ENCODE results near the gene NRIP1. TPM values are rescaled to one million over a fixed set of nuclear protein-coding genes. Genes with fewer than 3 reads are reported as not detected.

Gene NRIP1
- total RNA-seq, 4 donors from 2014 or later = 16.1 to 81.9 (median 36.4) TPM

DNA sequence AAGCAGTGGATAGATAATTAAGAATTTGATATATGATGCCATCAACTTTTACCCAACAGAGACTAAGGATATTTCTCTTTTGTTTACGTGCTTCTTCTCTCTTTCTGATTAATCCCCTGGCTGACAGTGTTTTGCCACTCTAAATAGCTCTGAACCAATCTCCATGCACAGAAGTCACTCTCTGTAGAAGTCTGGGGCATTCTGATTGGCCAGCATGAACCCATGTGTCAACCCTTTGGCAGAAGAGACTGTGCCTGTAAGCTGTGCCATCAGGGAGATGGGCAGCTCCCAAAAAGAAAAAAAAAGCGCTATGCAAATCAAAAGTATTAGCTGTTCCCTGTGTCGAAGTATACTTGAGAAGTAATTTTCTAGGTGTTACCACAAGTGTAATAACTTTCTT is 34.1 kb upstream of the NRIP1 start:
- Histone ChIP-seq H3K27ac (no peak overlapping the region), H3K9me3 (no peaks in the 10 kb centered on the region), H3K36me3 (no peaks in the 10 kb centered on the region), H3K4me1 (no peaks in the 10 kb centered on the region), H3K4me3 (no peak overlapping the region), H3K27me3 (no peaks in the 10 kb centered on the region)
- TF ChIP-seq, protein P1, sequence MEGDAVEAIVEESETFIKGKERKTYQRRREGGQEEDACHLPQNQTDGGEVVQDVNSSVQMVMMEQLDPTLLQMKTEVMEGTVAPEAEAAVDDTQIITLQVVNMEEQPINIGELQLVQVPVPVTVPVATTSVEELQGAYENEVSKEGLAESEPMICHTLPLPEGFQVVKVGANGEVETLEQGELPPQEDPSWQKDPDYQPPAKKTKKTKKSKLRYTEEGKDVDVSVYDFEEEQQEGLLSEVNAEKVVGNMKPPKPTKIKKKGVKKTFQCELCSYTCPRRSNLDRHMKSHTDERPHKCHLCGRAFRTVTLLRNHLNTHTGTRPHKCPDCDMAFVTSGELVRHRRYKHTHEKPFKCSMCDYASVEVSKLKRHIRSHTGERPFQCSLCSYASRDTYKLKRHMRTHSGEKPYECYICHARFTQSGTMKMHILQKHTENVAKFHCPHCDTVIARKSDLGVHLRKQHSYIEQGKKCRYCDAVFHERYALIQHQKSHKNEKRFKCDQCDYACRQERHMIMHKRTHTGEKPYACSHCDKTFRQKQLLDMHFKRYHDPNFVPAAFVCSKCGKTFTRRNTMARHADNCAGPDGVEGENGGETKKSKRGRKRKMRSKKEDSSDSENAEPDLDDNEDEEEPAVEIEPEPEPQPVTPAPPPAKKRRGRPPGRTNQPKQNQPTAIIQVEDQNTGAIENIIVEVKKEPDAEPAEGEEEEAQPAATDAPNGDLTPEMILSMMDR (IDR thresholded peaks at IDR 0.05) = no peak
- TF ChIP-seq POLR2A (IDR thresholded peaks at IDR 0.05) = no peak
- DNase-seq = no peak
- intact Hi-C loops (cut with DNase I; ENCODE audit: low total_unique reads) = no loop called here

DNA sequence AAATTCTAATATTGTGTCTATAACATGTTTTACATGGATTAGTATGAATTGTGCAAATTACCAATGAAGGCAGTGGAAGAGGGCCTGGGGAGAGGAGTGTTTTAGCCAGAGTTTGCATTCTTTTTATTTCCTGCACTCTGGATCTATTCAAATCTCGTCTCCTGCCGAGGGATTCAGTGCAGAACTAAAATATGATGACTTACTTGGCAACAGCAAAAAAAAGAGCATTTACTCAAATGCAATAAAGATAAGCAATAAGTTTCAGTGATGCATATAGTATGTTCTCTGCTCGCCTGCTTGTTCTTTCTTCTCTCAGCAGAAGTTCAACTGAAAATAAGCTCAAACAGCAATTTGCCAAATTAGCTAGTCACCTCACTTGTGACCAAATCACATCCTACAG is 33.4 kb upstream of the NRIP1 start:
- no peak for TF ChIP-seq POLR2A (IDR thresholded peaks at IDR 0.05)
- TF ChIP-seq, protein P1 (IDR thresholded peaks at IDR 0.05) = no peak
- no peak for DNase-seq
- no peaks in the 10 kb centered on the region for H3K4me1 ChIP-seq

DNA sequence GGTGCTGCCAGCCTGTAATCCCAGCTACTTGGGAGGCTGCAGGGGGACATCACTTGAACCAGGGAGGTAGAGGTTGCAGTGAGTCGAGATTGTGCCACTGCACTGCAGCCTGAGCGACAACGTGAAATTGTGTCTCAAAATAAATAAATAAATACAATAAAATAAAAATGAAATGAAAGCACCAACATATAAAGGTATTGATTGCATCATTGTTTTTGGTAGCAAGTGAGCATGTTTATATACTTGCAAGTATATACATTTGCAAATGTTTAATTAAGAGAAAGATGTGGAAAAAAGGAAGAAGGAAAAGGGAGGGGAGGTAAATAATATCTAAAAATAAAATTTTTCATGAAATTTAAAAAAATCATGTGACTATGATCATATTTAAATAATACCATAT is 32.8 kb upstream of the NRIP1 start:
- Histone ChIP-seq H3K27ac (no peak overlapping the region), H3K4me3 (no peak overlapping the region), H3K9me3 (no peaks in the 10 kb centered on the region), H3K4me1 (no peaks in the 10 kb centered on the region), H3K27me3 (no peaks in the 10 kb centered on the region), H3K36me3 (no peaks in the 10 kb centered on the region)
- intact Hi-C loops (cut with DNase I; ENCODE audit: low total_unique reads) = no loop called here
- DNase-seq = no peak
- no peak for TF ChIP-seq POLR2A (IDR thresholded peaks at IDR 0.05)
- TF ChIP-seq, protein P1 (IDR thresholded peaks at IDR 0.05) = no peak

More for the DNA sequence above, 33.4 kb upstream of the NRIP1 start:
- Histone ChIP-seq H3K4me3 (no peak overlapping the region), H3K27ac (no peak overlapping the region), H3K36me3 (no peaks in the 10 kb centered on the region), H3K27me3 (no peaks in the 10 kb centered on the region), H3K9me3 (no peaks in the 10 kb centered on the region)
- intact Hi-C loops (cut with DNase I; ENCODE audit: low total_unique reads) = no loop called here

DNA sequence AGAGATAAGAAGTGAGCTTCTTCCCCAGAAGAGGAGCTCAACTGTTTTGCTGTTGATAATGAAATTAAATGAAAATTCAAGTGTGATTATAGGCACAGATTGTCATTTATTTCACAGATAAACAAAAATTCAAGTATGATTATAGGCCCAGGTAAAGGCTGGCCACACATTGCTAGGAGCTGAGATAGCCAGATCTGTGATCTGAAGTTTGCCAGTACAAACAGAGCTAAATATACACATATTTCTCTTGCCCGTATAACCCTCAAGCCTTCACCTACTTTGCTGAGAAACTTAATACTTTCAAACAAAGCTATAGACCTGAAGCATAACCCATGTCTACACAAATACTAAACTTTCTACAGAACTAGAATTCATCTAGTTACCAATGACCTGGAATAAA is 31.3 kb upstream of the NRIP1 start:
- DNase-seq = no peak
- TF ChIP-seq, protein P1 (IDR thresholded peaks at IDR 0.05) = no peak
- no peak for TF ChIP-seq POLR2A (IDR thresholded peaks at IDR 0.05)
- no peaks in the 10 kb centered on the region for H3K36me3 ChIP-seq
- no peaks in the 10 kb centered on the region for H3K4me1 ChIP-seq
- intact Hi-C loops (cut with DNase I; ENCODE audit: low total_unique reads) = no loop called here
- no peaks in the 10 kb centered on the region for H3K9me3 ChIP-seq
- no peak overlapping the region for H3K4me3 ChIP-seq
- no peaks in the 10 kb centered on the region for H3K27me3 ChIP-seq
- no peak overlapping the region for H3K27ac ChIP-seq

DNA sequence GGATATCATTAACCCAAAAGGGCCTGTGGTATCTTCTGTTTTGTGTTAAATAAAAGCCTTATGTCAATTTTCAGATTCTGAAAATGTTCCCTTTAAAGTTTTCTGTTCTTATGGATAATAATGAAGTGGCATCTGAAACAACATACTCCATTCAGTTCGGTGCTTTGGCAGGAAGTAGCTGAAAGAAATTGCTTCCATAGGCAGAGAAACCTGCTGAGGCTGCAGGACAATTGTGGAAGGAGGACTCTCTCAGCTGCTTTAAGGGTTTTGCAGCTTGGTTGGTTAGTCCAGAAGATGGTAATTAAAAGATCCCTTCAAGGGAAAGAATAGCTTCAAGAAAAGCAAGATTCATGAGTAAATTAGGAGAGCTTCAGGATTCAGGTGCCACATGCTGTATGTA is 30.5 kb upstream of the NRIP1 start:
- TF ChIP-seq POLR2A (IDR thresholded peaks at IDR 0.05) = no peak
- TF ChIP-seq, protein P1 (IDR thresholded peaks at IDR 0.05) = no peak
- H3K9me3 ChIP-seq = no peaks in the 10 kb centered on the region
- intact Hi-C loops (cut with DNase I; ENCODE audit: low total_unique reads) = no loop called here
- DNase-seq = no peak
- no peaks in the 10 kb centered on the region for H3K4me1 ChIP-seq
- H3K4me3 ChIP-seq = no peak overlapping the region
- no peaks in the 10 kb centered on the region for H3K27me3 ChIP-seq
- no peaks in the 10 kb centered on the region for H3K36me3 ChIP-seq
- no peak overlapping the region for H3K27ac ChIP-seq

Data from uterus (tissue), 4 donors.